PC-3 (cell line): Measurements from ENCODE around the gene DKK1. TPM values are rescaled to one million over a fixed set of nuclear protein-coding genes. Genes with fewer than 3 reads are reported as not detected.

Experiments
- ATAC-seq: fragments of 200-7000 bp; cut with Tn5 transposase; 2 replicates; pipeline ENCODE4 v1.9.1; 2020; ENCODE audit warnings: mild to moderate bottlenecking, moderate library complexity
- BruUV-seq: library from RNA; stranded (reverse); fragments of 400-500 nt; replicated peaks from 2 replicates; lab custom pipeline; 2021; lab: Mats Ljungman, UMichigan
- CTCF ChIA-PET: fragments of 300-600 bp; sonication (Branson Sonifier 250); formaldehyde crosslinking; loops from one replicate; lab custom pipeline; 2022; ENCODE audit warnings: antibody characterized with exemption; lab: Charles Lee
- POLR2A ChIA-PET: fragments of 300-600 bp; sonication (Branson Sonifier 250); formaldehyde crosslinking; loops from one replicate; lab custom pipeline; 2022; ENCODE audit warnings: antibody characterized with exemption; ENCODE audit not compliant: unreplicated experiment; lab: Charles Lee
- DNase-seq: peaks from one replicate; pipeline ENCODE4 v3.0.0-alpha.2; 2015
- H2AFZ ChIP-seq: fragments of 300-600 bp; sonication (generic); 2 replicates; pipeline ENCODE4 v1.6.0; 2016; ENCODE audit warnings: antibody characterized with exemption, low read length
- H3F3A ChIP-seq: fragments of 300-600 bp; sonication (generic); one replicate; pipeline ENCODE4 v1.6.0; 2017; ENCODE audit warnings: antibody characterized with exemption, low read length, control low read depth, mild to moderate bottlenecking; ENCODE audit not compliant: unreplicated experiment
- H3K27ac ChIP-seq: fragments of 300-600 bp; sonication (generic); 2 replicates; pipeline ENCODE4 v1.5.1; 2016; ENCODE audit warnings: mild to moderate bottlenecking, low read length
- H3K27me3 ChIP-seq: fragments of 300-600 bp; sonication (generic); 2 replicates; pipeline ENCODE4 v1.6.1; 2016; ENCODE audit warnings: low read length, mixed read lengths
- H3K36me3 ChIP-seq: fragments of 300-600 bp; sonication (generic); 2 replicates; pipeline ENCODE4 v1.6.1; 2016; ENCODE audit warnings: low read depth, mixed run types, low read length, mixed read lengths
- H3K4me1 ChIP-seq: fragments of 300-600 bp; sonication (generic); 2 replicates; pipeline ENCODE4 v1.5.1; 2016; ENCODE audit warnings: low read length; ENCODE audit not compliant: insufficient read depth
- H3K4me2 ChIP-seq: fragments of 300-600 bp; sonication (generic); 2 replicates; pipeline ENCODE4 v1.6.0; 2016; ENCODE audit warnings: low read length
- H3K4me3 ChIP-seq: fragments of 300-600 bp; sonication (generic); 2 replicates; pipeline ENCODE4 v1.5.1; 2016; ENCODE audit warnings: mild to moderate bottlenecking, low read length, mixed read lengths
- H3K79me2 ChIP-seq: fragments of 300-600 bp; sonication (generic); 2 replicates; pipeline ENCODE4 v1.6.1; 2017; ENCODE audit warnings: low read length, mixed read lengths
- H3K9ac ChIP-seq: fragments of 300-600 bp; sonication (generic); 2 replicates; pipeline ENCODE4 v1.6.0; 2016; ENCODE audit warnings: mild to moderate bottlenecking, low read length
- H3K9me2 ChIP-seq: fragments of 300-600 bp; sonication (generic); replicated peaks from 2 replicates; pipeline ENCODE4 v1.6.1; 2016; ENCODE audit warnings: mixed run types, low read length, mixed read lengths
- H3K9me3 ChIP-seq: fragments of 300-600 bp; sonication (generic); 2 replicates; pipeline ENCODE4 v1.6.1; 2016; ENCODE audit warnings: low read length, mixed read lengths
- H4K20me1 ChIP-seq: fragments of 300-600 bp; sonication (generic); 2 replicates; pipeline ENCODE4 v1.6.1; 2016; ENCODE audit warnings: low read length, mixed read lengths
- CTCF ChIP-seq: fragments of 300-600 bp; sonication (generic); conservative IDR thresholded peaks from 2 replicates; pipeline ENCODE4 v1.5.1; 2017; ENCODE audit warnings: antibody characterized with exemption, low read depth, mild to moderate bottlenecking, low read length
- EZH2 ChIP-seq: fragments of 300-600 bp; sonication (generic); IDR thresholded peaks from one replicate; pipeline ENCODE4 v1.6.1; 2017; ENCODE audit warnings: antibody characterized with exemption, mild to moderate bottlenecking, low read length; ENCODE audit not compliant: unreplicated experiment
- EZH2phosphoT487 ChIP-seq: fragments of 300-600 bp; sonication (generic); IDR thresholded peaks from 2 replicates; pipeline ENCODE4 v1.6.1; 2018; ENCODE audit warnings: mild to moderate bottlenecking, antibody characterized with exemption, low read length, borderline replicate concordance
- intact Hi-C: fragments of 100-400 bp; cut with micrococcal nuclease; formaldehyde crosslinking; loops from 2 replicates; pipeline ENCODE4 v1.9.0; 2023
- total RNA-seq: library from RNA; depleted of rRNA; stranded (reverse); fragments of >200 nt; gene quantifications from 2 replicates; pipeline ENCODE4 v1.2.3, GENCODE V29; 2014

The DKK1 gene
- total RNA-seq, 1 experiment from 2014 or later: 1,592 TPM

GRCh38 chr10:52312942-52313255 is 1.2 kb upstream of the DKK1 start:
- Histone ChIP-seq H3K4me3 (peak overlapping the region; percentile 76), H3K9me3 (no peaks in the 10 kb centered on the region), H3K9me2 (no peaks in the 10 kb centered on the region), H3K27ac (peak overlapping the region; percentile 82), H3K4me1 (peaks cover 50% of the 10 kb centered on the region), H3K4me2 (peak overlapping the region; percentile 80), H4K20me1 (peaks cover 9% of the 10 kb centered on the region), H2AFZ (peak overlapping the region; percentile 73), H3K27me3 (no peaks in the 10 kb centered on the region), H3K36me3 (peaks cover 32% of the 10 kb centered on the region), H3F3A (peaks cover 31% of the 10 kb centered on the region), H3K79me2 (peaks cover 54% of the 10 kb centered on the region), H3K9ac (peak overlapping the region; percentile 87)
- ATAC-seq: no peak
- no TSS peak for BruUV-seq
- intact Hi-C loops: no loop called here
- CTCF ChIA-PET: interaction anchor here (1.2 to 3.3 kb wide), 3 partner anchors 57 to 254 kb away, joined by 3 to 56 read pairs (median 37); no protein-coding TSS in a partner anchor
- POLR2A ChIA-PET: interaction anchor here (0.5 to 2.8 kb wide), 3 partner anchors 120 to 174 kb away, joined by 3 to 27 read pairs (median 3); no protein-coding TSS in a partner anchor
- TF ChIP-seq CTCF (no peak), EZH2phosphoT487 (no peak), EZH2 (no peak)
- DNase-seq: no peak

- Histone ChIP-seq H3K9ac (peak overlapping the region; percentile 87), H3K4me3 (peak overlapping the region; percentile 76), H3K4me2 (peak overlapping the region; percentile 80), H3K9me2 (no peaks in the 10 kb centered on the region), H3F3A (peaks cover 36% of the 10 kb centered on the region), H3K27ac (peak overlapping the region; percentile 82), H3K4me1 (peaks cover 52% of the 10 kb centered on the region), H2AFZ (peak overlapping the region; percentile 73), H3K27me3 (no peaks in the 10 kb centered on the region), H3K79me2 (peaks cover 59% of the 10 kb centered on the region), H3K9me3 (no peaks in the 10 kb centered on the region), H4K20me1 (peaks cover 9% of the 10 kb centered on the region), H3K36me3 (peaks cover 33% of the 10 kb centered on the region)
- ATAC-seq (peak; percentile 2), DNase-seq (no peak)
- BruUV-seq: no TSS peak
- CTCF ChIA-PET: interaction anchor here (0.8 to 3.3 kb wide), 7 partner anchors 56 to 253 kb away, joined by 3 to 56 read pairs (median 11); no protein-coding TSS in a partner anchor
- POLR2A ChIA-PET: interaction anchor here (0.5 to 2.8 kb wide), 12 partner anchors 54 to 257 kb away, joined by 3 to 27 read pairs (median 6); no protein-coding TSS in a partner anchor
- intact Hi-C loops: no loop called here
- TF ChIP-seq CTCF (no peak), EZH2phosphoT487 (no peak), EZH2 (no peak)
These were observed 687 bp upstream of the DKK1 start for GRCh38 chr10:52313256-52313932.
